ENCODE results near the gene EHBP1L1. TPM values are rescaled to one million over a fixed set of nuclear protein-coding genes. Genes with fewer than 3 reads are reported as not detected.

EHBP1L1 gene
- total and polyA plus RNA-seq, 2 of the 13 experiments (the other 11 are each of a cell fraction or from before 2014, with no cell fraction given): 8.3 to 10.6 TPM

DNA sequence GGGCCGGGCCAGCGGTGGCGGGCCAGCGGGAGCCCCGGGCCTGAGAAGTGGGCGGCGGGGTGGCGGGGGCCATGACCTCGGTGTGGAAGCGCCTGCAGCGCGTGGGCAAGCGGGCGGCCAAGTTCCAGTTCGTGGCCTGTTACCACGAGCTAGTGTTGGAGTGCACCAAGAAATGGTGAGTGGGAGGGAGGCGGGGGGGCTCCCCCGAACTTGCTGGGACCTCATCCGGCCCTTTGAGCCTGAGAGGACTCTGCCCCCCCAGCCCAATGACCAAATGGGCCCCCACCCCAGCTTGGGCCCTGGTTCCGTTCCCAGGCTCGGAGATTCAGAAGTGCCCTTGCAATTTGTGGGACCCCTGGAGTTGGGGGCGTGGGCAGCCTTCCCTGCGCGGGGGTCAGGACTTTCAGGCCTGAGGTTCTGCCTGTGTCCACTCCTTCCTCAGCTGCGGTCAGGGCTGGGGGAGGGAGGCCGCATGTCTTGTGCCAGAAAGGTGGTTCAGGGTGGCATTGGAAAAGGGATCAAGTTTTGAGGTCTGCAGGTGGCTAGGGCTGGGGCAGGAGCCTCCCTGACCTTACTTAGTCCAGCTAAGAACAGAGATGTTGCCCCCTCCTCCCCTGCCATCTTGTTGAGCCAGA lies 496 bp downstream of the EHBP1L1 start (continued):
- TF ChIP-seq BORCS8-MEF2B (CRISPR knock-in tag; IDR thresholded peaks at IDR 0.05): no peak
- TF ChIP-seq, protein P1, sequence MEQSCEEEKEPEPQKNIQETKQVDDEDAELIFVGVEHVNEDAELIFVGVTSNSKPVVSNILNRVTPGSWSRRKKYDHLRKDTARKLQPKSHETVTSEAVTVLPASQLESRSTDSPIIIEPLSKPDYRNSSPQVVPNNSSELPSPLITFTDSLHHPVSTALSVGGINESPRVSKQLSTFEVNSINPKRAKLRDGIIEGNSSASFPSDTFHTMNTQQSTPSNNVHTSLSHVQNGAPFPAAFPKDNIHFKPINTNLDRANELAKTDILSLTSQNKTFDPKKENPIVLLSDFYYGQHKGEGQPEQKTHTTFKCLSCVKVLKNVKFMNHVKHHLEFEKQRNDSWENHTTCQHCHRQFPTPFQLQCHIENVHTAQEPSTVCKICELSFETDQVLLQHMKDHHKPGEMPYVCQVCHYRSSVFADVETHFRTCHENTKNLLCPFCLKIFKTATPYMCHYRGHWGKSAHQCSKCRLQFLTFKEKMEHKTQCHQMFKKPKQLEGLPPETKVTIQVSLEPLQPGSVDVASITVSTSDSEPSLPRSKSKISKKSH (CRISPR knock-in tag; IDR thresholded peaks at IDR 0.05; ENCODE audit: borderline replicate concordance): no peak
- TF ChIP-seq FOSL1 (CRISPR knock-in tag; IDR thresholded peaks at IDR 0.05; ENCODE audit: borderline replicate concordance): no peak
- TF ChIP-seq, protein P2, sequence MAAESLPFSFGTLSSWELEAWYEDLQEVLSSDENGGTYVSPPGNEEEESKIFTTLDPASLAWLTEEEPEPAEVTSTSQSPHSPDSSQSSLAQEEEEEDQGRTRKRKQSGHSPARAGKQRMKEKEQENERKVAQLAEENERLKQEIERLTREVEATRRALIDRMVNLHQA (CRISPR knock-in tag; IDR thresholded peaks at IDR 0.05): no peak
- TF ChIP-seq SP4 (CRISPR knock-in tag; IDR thresholded peaks at IDR 0.05): peak; percentile 48; the same call in 1 of the 2 replicates
- TF ChIP-seq, protein P3, sequence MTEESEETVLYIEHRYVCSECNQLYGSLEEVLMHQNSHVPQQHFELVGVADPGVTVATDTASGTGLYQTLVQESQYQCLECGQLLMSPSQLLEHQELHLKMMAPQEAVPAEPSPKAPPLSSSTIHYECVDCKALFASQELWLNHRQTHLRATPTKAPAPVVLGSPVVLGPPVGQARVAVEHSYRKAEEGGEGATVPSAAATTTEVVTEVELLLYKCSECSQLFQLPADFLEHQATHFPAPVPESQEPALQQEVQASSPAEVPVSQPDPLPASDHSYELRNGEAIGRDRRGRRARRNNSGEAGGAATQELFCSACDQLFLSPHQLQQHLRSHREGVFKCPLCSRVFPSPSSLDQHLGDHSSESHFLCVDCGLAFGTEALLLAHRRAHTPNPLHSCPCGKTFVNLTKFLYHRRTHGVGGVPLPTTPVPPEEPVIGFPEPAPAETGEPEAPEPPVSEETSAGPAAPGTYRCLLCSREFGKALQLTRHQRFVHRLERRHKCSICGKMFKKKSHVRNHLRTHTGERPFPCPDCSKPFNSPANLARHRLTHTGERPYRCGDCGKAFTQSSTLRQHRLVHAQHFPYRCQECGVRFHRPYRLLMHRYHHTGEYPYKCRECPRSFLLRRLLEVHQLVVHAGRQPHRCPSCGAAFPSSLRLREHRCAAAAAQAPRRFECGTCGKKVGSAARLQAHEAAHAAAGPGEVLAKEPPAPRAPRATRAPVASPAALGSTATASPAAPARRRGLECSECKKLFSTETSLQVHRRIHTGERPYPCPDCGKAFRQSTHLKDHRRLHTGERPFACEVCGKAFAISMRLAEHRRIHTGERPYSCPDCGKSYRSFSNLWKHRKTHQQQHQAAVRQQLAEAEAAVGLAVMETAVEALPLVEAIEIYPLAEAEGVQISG (CRISPR knock-in tag; IDR thresholded peaks at IDR 0.05): 0 out of 2 replicates have a peak, but pooled peaks have one; percentile 14
- TF ChIP-seq, protein P4, sequence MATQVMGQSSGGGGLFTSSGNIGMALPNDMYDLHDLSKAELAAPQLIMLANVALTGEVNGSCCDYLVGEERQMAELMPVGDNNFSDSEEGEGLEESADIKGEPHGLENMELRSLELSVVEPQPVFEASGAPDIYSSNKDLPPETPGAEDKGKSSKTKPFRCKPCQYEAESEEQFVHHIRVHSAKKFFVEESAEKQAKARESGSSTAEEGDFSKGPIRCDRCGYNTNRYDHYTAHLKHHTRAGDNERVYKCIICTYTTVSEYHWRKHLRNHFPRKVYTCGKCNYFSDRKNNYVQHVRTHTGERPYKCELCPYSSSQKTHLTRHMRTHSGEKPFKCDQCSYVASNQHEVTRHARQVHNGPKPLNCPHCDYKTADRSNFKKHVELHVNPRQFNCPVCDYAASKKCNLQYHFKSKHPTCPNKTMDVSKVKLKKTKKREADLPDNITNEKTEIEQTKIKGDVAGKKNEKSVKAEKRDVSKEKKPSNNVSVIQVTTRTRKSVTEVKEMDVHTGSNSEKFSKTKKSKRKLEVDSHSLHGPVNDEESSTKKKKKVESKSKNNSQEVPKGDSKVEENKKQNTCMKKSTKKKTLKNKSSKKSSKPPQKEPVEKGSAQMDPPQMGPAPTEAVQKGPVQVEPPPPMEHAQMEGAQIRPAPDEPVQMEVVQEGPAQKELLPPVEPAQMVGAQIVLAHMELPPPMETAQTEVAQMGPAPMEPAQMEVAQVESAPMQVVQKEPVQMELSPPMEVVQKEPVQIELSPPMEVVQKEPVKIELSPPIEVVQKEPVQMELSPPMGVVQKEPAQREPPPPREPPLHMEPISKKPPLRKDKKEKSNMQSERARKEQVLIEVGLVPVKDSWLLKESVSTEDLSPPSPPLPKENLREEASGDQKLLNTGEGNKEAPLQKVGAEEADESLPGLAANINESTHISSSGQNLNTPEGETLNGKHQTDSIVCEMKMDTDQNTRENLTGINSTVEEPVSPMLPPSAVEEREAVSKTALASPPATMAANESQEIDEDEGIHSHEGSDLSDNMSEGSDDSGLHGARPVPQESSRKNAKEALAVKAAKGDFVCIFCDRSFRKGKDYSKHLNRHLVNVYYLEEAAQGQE (IDR thresholded peaks at IDR 0.05; ENCODE audit: borderline replicate concordance in 1 of 2, low read depth in 1 of 2, low read length in 2 of 2): no peak
- TF ChIP-seq, protein P5, sequence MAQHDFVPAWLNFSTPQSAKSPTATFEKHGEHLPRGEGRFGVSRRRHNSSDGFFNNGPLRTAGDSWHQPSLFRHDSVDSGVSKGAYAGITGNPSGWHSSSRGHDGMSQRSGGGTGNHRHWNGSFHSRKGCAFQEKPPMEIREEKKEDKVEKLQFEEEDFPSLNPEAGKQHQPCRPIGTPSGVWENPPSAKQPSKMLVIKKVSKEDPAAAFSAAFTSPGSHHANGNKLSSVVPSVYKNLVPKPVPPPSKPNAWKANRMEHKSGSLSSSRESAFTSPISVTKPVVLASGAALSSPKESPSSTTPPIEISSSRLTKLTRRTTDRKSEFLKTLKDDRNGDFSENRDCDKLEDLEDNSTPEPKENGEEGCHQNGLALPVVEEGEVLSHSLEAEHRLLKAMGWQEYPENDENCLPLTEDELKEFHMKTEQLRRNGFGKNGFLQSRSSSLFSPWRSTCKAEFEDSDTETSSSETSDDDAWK (CRISPR knock-in tag; IDR thresholded peaks at IDR 0.05): no peak
- 0 out of 2 replicates have a peak, but pooled peaks have one; percentile 47 for TF ChIP-seq NFATC3 (CRISPR knock-in tag; IDR thresholded peaks at IDR 0.05)
- TF ChIP-seq XRCC5 (optimal IDR thresholded peaks at IDR 0.05; ENCODE audit: low read length): no peak
- no peak for TF ChIP-seq ZNF781 (CRISPR knock-in tag; IDR thresholded peaks at IDR 0.05; ENCODE audit: borderline replicate concordance, not compliant biosample characterization)
- TF ChIP-seq KLF9 (CRISPR knock-in tag; IDR thresholded peaks at IDR 0.05; ENCODE audit: low read depth): no peak
- 0 out of 2 replicates have a peak, but pooled peaks have one; percentile 6 for TF ChIP-seq RBFOX2 (IDR thresholded peaks at IDR 0.05; ENCODE audit: low read depth, low read length)
- TF ChIP-seq NAIF1 (CRISPR knock-in tag; IDR thresholded peaks at IDR 0.05; ENCODE audit: borderline replicate concordance): no peak
- no peak for TF ChIP-seq TEAD3 (CRISPR knock-in tag; optimal IDR thresholded peaks at IDR 0.05; ENCODE audit: borderline replicate concordance)
- no peak for TF ChIP-seq SOX6 (IDR thresholded peaks at IDR 0.05)
- no peak for TF ChIP-seq SOX6 (CRISPR knock-in tag; IDR thresholded peaks at IDR 0.05)
- no peak for TF ChIP-seq HOXA5 (CRISPR knock-in tag; IDR thresholded peaks at IDR 0.05)
- TF ChIP-seq, protein P6, sequence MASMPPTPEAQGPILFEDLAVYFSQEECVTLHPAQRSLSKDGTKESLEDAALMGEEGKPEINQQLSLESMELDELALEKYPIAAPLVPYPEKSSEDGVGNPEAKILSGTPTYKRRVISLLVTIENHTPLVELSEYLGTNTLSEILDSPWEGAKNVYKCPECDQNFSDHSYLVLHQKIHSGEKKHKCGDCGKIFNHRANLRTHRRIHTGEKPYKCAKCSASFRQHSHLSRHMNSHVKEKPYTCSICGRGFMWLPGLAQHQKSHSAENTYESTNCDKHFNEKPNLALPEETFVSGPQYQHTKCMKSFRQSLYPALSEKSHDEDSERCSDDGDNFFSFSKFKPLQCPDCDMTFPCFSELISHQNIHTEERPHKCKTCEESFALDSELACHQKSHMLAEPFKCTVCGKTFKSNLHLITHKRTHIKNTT (CRISPR knock-in tag; IDR thresholded peaks at IDR 0.05): no peak

Measured in HepG2 (cell line).